PC-3 (cell line): Measurements from ENCODE around the gene SMPDL3B. TPM values are rescaled to one million over a fixed set of nuclear protein-coding genes. Genes with fewer than 3 reads are reported as not detected.

Experiments
- ATAC-seq: fragments of 200-7000 bp; cut with Tn5 transposase; 2 replicates; pipeline ENCODE4 v1.9.1; 2020; ENCODE audit warnings: mild to moderate bottlenecking, moderate library complexity
- BruUV-seq: library from RNA; stranded (reverse); fragments of 400-500 nt; replicated peaks from 2 replicates; lab custom pipeline; 2021; lab: Mats Ljungman, UMichigan
- CTCF ChIA-PET: fragments of 300-600 bp; sonication (Branson Sonifier 250); formaldehyde crosslinking; loops from one replicate; lab custom pipeline; 2022; ENCODE audit warnings: antibody characterized with exemption; lab: Charles Lee
- POLR2A ChIA-PET: fragments of 300-600 bp; sonication (Branson Sonifier 250); formaldehyde crosslinking; loops from one replicate; lab custom pipeline; 2022; ENCODE audit warnings: antibody characterized with exemption; ENCODE audit not compliant: unreplicated experiment; lab: Charles Lee
- DNase-seq: peaks from one replicate; pipeline ENCODE4 v3.0.0-alpha.2; 2015
- H2AFZ ChIP-seq: fragments of 300-600 bp; sonication (generic); 2 replicates; pipeline ENCODE4 v1.6.0; 2016; ENCODE audit warnings: antibody characterized with exemption, low read length
- H3F3A ChIP-seq: fragments of 300-600 bp; sonication (generic); one replicate; pipeline ENCODE4 v1.6.0; 2017; ENCODE audit warnings: antibody characterized with exemption, low read length, control low read depth, mild to moderate bottlenecking; ENCODE audit not compliant: unreplicated experiment
- H3K27ac ChIP-seq: fragments of 300-600 bp; sonication (generic); 2 replicates; pipeline ENCODE4 v1.5.1; 2016; ENCODE audit warnings: mild to moderate bottlenecking, low read length
- H3K27me3 ChIP-seq: fragments of 300-600 bp; sonication (generic); 2 replicates; pipeline ENCODE4 v1.6.1; 2016; ENCODE audit warnings: low read length, mixed read lengths
- H3K36me3 ChIP-seq: fragments of 300-600 bp; sonication (generic); 2 replicates; pipeline ENCODE4 v1.6.1; 2016; ENCODE audit warnings: low read depth, mixed run types, low read length, mixed read lengths
- H3K4me1 ChIP-seq: fragments of 300-600 bp; sonication (generic); 2 replicates; pipeline ENCODE4 v1.5.1; 2016; ENCODE audit warnings: low read length; ENCODE audit not compliant: insufficient read depth
- H3K4me2 ChIP-seq: fragments of 300-600 bp; sonication (generic); 2 replicates; pipeline ENCODE4 v1.6.0; 2016; ENCODE audit warnings: low read length
- H3K4me3 ChIP-seq: fragments of 300-600 bp; sonication (generic); 2 replicates; pipeline ENCODE4 v1.5.1; 2016; ENCODE audit warnings: mild to moderate bottlenecking, low read length, mixed read lengths
- H3K79me2 ChIP-seq: fragments of 300-600 bp; sonication (generic); 2 replicates; pipeline ENCODE4 v1.6.1; 2017; ENCODE audit warnings: low read length, mixed read lengths
- H3K9ac ChIP-seq: fragments of 300-600 bp; sonication (generic); 2 replicates; pipeline ENCODE4 v1.6.0; 2016; ENCODE audit warnings: mild to moderate bottlenecking, low read length
- H3K9me2 ChIP-seq: fragments of 300-600 bp; sonication (generic); replicated peaks from 2 replicates; pipeline ENCODE4 v1.6.1; 2016; ENCODE audit warnings: mixed run types, low read length, mixed read lengths
- H3K9me3 ChIP-seq: fragments of 300-600 bp; sonication (generic); 2 replicates; pipeline ENCODE4 v1.6.1; 2016; ENCODE audit warnings: low read length, mixed read lengths
- H4K20me1 ChIP-seq: fragments of 300-600 bp; sonication (generic); 2 replicates; pipeline ENCODE4 v1.6.1; 2016; ENCODE audit warnings: low read length, mixed read lengths
- CTCF ChIP-seq: fragments of 300-600 bp; sonication (generic); conservative IDR thresholded peaks from 2 replicates; pipeline ENCODE4 v1.5.1; 2017; ENCODE audit warnings: antibody characterized with exemption, low read depth, mild to moderate bottlenecking, low read length
- EZH2 ChIP-seq: fragments of 300-600 bp; sonication (generic); IDR thresholded peaks from one replicate; pipeline ENCODE4 v1.6.1; 2017; ENCODE audit warnings: antibody characterized with exemption, mild to moderate bottlenecking, low read length; ENCODE audit not compliant: unreplicated experiment
- EZH2phosphoT487 ChIP-seq: fragments of 300-600 bp; sonication (generic); IDR thresholded peaks from 2 replicates; pipeline ENCODE4 v1.6.1; 2018; ENCODE audit warnings: mild to moderate bottlenecking, antibody characterized with exemption, low read length, borderline replicate concordance
- intact Hi-C: fragments of 100-400 bp; cut with micrococcal nuclease; formaldehyde crosslinking; loops from 2 replicates; pipeline ENCODE4 v1.9.0; 2023
- total RNA-seq: library from RNA; depleted of rRNA; stranded (reverse); fragments of >200 nt; gene quantifications from 2 replicates; pipeline ENCODE4 v1.2.3, GENCODE V29; 2014

The SMPDL3B gene
- total RNA-seq, 1 experiment from 2014 or later = 19.6 TPM

GRCh38 chr1:27941671-27942540 lies 7.1 kb downstream of the SMPDL3B start:
- TF ChIP-seq EZH2phosphoT487 = no peak
- no peak for TF ChIP-seq CTCF
- no peak for TF ChIP-seq EZH2
- ChIA-PET POLR2A (no interaction called here), CTCF (no interaction called here)
- no TSS peak for BruUV-seq
- ATAC-seq (no peak), DNase-seq (no peak)
- Histone ChIP-seq H3F3A (no peaks in the 10 kb centered on the region), H3K4me3 (no peak overlapping the region), H3K79me2 (no peaks in the 10 kb centered on the region), H3K9ac (no peak overlapping the region), H3K27me3 (no peaks in the 10 kb centered on the region), H3K9me3 (no peaks in the 10 kb centered on the region), H2AFZ (no peak overlapping the region), H3K27ac (no peak overlapping the region), H4K20me1 (no peaks in the 10 kb centered on the region), H3K9me2 (no peaks in the 10 kb centered on the region), H3K36me3 (no peaks in the 10 kb centered on the region), H3K4me2 (no peak overlapping the region), H3K4me1 (no peaks in the 10 kb centered on the region)
- intact Hi-C loops = no loop called here

- no peaks in the 10 kb centered on the region for H3F3A ChIP-seq
- ChIA-PET POLR2A (no interaction called here), CTCF (no interaction called here)
- no TSS peak for BruUV-seq
- H3K27me3 ChIP-seq = no peaks in the 10 kb centered on the region
- no peaks in the 10 kb centered on the region for H3K79me2 ChIP-seq
- no peaks in the 10 kb centered on the region for H4K20me1 ChIP-seq
- no peak overlapping the region for H3K4me2 ChIP-seq
- H3K4me3 ChIP-seq = no peak overlapping the region
- no peak overlapping the region for H3K9ac ChIP-seq
- H3K4me1 ChIP-seq = no peaks in the 10 kb centered on the region
- no peak for TF ChIP-seq EZH2
- no peak for TF ChIP-seq EZH2phosphoT487
- no peak for TF ChIP-seq CTCF
- no peak overlapping the region for H2AFZ ChIP-seq
- H3K9me3 ChIP-seq = no peaks in the 10 kb centered on the region
- ATAC-seq (no peak), DNase-seq (no peak)
- intact Hi-C loops = no loop called here
- no peaks in the 10 kb centered on the region for H3K9me2 ChIP-seq
- no peaks in the 10 kb centered on the region for H3K36me3 ChIP-seq
- no peak overlapping the region for H3K27ac ChIP-seq
Observed at GRCh38 chr1:27945020-27945419, 10.2 kb downstream of the SMPDL3B start.

GRCh38 chr1:27949027-27949426 lies 14.2 kb downstream of the SMPDL3B start:
- ChIA-PET POLR2A (no interaction called here), CTCF (no interaction called here)
- H4K20me1 ChIP-seq = no peaks in the 10 kb centered on the region
- H3K4me1 ChIP-seq = no peaks in the 10 kb centered on the region
- H3K27me3 ChIP-seq = no peaks in the 10 kb centered on the region
- H3F3A ChIP-seq = no peaks in the 10 kb centered on the region
- no peak overlapping the region for H3K9ac ChIP-seq
- H3K9me2 ChIP-seq = no peaks in the 10 kb centered on the region
- H3K27ac ChIP-seq = no peak overlapping the region
- H3K79me2 ChIP-seq = no peaks in the 10 kb centered on the region
- no peaks in the 10 kb centered on the region for H3K9me3 ChIP-seq
- no peaks in the 10 kb centered on the region for H3K36me3 ChIP-seq
- H3K4me3 ChIP-seq = no peak overlapping the region
- BruUV-seq = no TSS peak
- intact Hi-C loops = no loop called here
- no peak overlapping the region for H2AFZ ChIP-seq
- DNase-seq (no peak), ATAC-seq (no peak)
- H3K4me2 ChIP-seq = no peak overlapping the region
- no peak for TF ChIP-seq EZH2
- no peak for TF ChIP-seq EZH2phosphoT487
- TF ChIP-seq CTCF = no peak
